Left cardiac atrium (tissue), 4 donors: ENCODE results near the gene CSK. TPM values are rescaled to one million over a fixed set of nuclear protein-coding genes. Genes with fewer than 3 reads are reported as not detected.

ENCODE experiments used
- ATAC-seq, 2 donors: fragments of 200-7000 bp; cut with Tn5 transposase; one replicate each; pipeline ENCODE4 v1.9.1; 2020; ENCODE audit warnings: mild to moderate bottlenecking in 2 of 2, moderate library complexity in 2 of 2
- DNase-seq: peaks from one replicate; pipeline ENCODE4 v3.0.0-alpha.2; 2020
- intact Hi-C, 2 donors: fragments of 100-400 bp; cut with DNase I; formaldehyde crosslinking; loops; one replicate each; pipeline versions ENCODE4 v1.14.1 to v1.15.1; 2022 to 2023
- total RNA-seq, 2 donors: library from RNA; stranded (reverse); fragmentation: NEBNext Ultra II Directional; extraction: Animal tissue kit (Norgen Biotek cat#: 25700); gene quantifications; one replicate each; pipeline ENCODE4 v1.2.1, GENCODE V29; 2021
- donor health status: DM: no; HTN: yes; CAD: no.
- donor health status: DM: no; HTN: yes; CAD: no; lungs with severe emphysema.
- donor health status: DM: yes; HTN: yes; CAD: no.
- donor health status: Dilated cardiomyopathy.

The CSK gene
- total RNA-seq, 2 donors from 2014 or later, result 49.7 to 59.2 TPM

DNA sequence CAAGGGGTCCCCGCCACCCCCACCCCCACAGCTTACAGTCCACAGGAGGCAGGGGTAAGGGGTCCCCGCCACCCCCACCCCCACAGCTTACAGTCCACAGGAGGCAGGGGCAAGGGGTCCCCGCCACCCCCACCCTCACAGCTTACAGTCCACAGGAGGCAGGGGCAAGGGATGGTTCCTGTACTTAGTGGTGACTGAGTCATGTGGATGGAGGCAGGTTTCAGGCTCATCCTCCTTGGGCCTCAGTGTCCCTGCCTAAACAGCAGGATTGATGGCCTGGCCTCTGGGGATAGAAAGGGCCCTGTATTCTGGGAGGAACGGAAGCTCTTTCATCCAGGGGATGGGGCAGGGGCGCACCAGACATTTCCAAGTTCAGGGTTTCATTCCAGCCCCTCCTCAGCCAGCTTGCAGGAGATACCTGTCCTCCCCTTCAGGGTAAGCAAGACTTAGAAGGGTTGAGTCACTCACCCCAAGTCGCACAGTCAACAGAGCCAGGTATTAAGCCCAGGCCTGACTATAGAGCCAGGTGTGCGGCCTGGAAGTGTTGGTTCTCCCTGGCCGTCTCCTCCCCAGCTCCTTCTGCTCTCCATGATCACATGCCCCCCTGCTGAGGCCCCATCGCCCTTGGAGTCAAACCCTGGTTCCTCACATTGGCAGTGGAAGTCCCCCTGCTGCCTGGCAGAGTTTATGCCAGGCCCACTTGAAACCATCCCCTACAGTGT lies 12.5 kb downstream of the CSK start:
- ATAC-seq (no peak), DNase-seq (no peak)
- intact Hi-C loops, result no loop called here

GRCh38 chr15:74794970-74795349 lies 13.1 kb downstream of the CSK start:
- intact Hi-C loops, result no loop called here
- DNase-seq, result no peak
- no peak for ATAC-seq

- no peak for DNase-seq
- intact Hi-C loops, result no loop called here
These were observed 14.2 kb downstream of the CSK start for GRCh38 chr15:74795966-74796625.

GRCh38 chr15:74798388-74799254 lies 16.7 kb downstream of the CSK start:
- DNase-seq (no peak), ATAC-seq (peak; percentile 24 to 28)
- intact Hi-C loops, result no loop called here

More at GRCh38 chr15:74795966-74796625, 14.2 kb downstream of the CSK start:
- ATAC-seq, result no peak

- ATAC-seq (no peak), DNase-seq (no peak)
- intact Hi-C loops, result no loop called here
These were observed 17.5 kb downstream of the CSK start for GRCh38 chr15:74799255-74799855.

DNA sequence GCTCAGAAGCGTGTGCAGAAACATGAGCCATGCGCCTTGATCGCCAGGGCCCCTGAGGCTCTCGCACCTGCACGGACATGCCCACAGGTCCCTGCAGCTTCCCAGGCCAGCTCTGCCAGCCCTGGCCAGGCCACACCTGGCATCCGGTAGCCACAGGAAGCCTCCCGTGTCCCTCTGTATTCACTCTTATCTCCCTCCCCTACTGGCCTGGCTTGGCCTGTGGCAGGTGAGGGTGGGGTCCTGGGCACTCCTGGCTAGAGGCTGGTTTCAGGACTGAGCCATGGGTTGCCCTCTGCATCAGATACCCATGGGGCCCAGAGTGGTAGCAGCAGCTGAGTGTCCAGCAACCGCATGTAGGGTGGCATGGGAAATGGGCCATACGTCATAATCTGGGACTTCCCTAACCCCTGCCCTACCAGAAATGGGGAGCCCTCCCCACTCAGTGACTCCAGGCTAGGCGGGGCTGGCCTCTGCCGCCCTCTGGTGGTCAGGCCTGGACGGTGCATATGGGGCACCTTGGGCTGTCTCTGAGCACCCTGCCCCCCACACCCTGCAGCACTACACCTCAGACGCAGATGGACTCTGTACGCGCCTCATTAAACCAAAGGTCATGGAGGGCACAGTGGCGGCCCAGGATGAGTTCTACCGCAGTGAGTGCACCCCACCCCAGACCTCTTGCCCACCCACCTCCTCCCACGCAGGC lies 18.1 kb downstream of the CSK start:
- DNase-seq, result peak; percentile 78
- intact Hi-C loops, result loop anchor here in 1 of 2 donors (1.0 kb wide), 1 partner anchor 29 kb away; no protein-coding TSS in a partner anchor
- peak; percentile 87 to 90 for ATAC-seq

DNA sequence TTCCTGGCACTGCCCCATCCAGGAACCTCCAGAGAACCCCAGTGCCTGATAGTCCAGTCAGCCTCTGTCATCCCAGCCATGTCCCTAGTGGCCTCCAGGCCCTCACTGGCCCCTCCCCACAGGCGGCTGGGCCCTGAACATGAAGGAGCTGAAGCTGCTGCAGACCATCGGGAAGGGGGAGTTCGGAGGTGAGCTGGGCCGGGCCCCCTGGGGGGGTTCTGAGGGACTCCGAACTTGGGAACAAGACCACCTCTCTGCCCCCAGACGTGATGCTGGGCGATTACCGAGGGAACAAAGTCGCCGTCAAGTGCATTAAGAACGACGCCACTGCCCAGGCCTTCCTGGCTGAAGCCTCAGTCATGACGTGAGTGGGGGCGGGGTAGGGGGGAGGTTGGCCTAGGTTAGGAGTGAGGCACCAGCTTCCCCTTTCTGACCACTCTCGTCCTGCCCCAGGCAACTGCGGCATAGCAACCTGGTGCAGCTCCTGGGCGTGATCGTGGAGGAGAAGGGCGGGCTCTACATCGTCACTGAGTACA lies 18.7 kb downstream of the CSK start:
- intact Hi-C loops, result loop anchor here in 1 of 2 donors (1.0 kb wide), 1 partner anchor 29 kb away; no protein-coding TSS in a partner anchor
- DNase-seq (no peak), ATAC-seq (peak in 1 of 2 donors; percentile 4)

DNA sequence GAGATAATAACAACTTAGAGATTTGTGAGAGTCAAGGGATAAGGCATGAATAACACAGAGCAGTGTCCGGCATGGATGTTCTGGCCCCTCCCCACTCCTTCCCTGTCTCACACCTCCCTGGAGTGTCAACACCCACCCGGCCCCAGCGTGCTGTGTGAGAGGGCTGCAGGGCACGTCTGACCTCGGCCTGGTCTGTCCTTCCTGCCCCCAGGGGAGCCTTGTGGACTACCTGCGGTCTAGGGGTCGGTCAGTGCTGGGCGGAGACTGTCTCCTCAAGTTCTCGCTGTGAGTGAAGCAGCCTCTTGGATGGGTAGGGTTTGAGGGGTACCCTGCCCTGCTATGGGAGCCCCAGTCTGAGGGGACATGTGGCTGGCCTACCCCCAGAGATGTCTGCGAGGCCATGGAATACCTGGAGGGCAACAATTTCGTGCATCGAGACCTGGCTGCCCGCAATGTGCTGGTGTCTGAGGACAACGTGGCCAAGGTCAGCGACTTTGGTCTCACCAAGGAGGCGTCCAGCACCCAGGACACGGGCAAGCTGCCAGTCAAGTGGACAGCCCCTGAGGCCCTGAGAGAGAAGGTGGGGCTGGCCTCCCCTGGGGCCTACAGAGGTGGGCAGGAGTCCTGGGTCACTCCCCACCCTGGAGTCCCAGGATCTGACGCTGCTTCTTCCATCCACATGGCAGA lies 19.6 kb downstream of the CSK start:
- ATAC-seq, result no peak
- no peak for DNase-seq
- intact Hi-C loops, result no loop called here

DNA sequence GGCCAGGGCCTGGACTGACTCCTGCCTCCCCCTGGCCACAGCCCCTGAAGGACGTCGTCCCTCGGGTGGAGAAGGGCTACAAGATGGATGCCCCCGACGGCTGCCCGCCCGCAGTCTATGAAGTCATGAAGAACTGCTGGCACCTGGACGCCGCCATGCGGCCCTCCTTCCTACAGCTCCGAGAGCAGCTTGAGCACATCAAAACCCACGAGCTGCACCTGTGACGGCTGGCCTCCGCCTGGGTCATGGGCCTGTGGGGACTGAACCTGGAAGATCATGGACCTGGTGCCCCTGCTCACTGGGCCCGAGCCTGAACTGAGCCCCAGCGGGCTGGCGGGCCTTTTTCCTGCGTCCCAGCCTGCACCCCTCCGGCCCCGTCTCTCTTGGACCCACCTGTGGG lies 20.4 kb downstream of the CSK start:
- intact Hi-C loops, result no loop called here
- DNase-seq (no peak), ATAC-seq (no peak)

- intact Hi-C loops, result no loop called here
- ATAC-seq (no peak), DNase-seq (no peak)
These were observed 21.1 kb downstream of the CSK start for GRCh38 chr15:74802862-74803447.

GRCh38 chr15:74804935-74805334 lies 23.1 kb downstream of the CSK start:
- no peak for DNase-seq
- intact Hi-C loops, result no loop called here
- ATAC-seq, result no peak

- DNase-seq (no peak), ATAC-seq (no peak)
- intact Hi-C loops, result no loop called here
These were observed 25.4 kb downstream of the CSK start for GRCh38 chr15:74807282-74807681.

DNA sequence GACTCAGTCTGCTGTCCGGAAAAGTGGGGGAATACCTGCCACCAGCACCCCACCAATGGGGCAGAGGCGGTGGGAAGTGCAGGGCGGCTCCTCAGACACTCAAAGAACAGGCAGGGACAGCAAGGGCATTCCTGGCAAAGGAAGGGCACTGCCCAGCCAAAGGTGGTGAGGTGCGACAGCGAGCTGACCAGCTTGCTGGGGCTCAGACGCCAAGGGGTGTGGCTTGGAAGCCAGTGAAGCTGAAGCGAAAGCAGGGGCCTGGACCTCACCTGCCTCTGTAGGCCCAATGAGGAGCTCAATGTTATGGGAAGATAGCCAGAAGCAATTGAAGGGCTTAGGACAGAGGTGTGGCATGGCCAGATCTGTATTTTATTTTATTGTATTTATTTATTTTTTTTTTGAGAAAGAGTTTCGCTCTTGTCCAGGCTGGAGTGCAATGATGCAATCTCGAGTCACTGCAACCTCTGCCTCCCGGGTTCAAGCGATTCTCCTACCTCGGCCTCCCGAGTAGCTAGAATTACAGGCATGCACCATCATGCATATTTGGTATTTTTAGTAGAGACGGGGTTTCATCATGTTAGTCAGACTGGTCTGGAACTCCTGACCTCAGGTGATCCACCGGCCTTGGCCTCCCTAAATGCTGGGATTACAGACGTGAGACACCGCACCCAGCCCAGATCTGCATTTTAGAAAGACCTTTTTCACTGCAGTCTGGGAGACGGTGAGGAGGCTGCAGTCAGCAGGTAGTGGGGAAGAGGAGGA lies 26.4 kb downstream of the CSK start:
- intact Hi-C loops, result no loop called here
- DNase-seq, result no peak
- peak; percentile 52 to 73 for ATAC-seq

DNA sequence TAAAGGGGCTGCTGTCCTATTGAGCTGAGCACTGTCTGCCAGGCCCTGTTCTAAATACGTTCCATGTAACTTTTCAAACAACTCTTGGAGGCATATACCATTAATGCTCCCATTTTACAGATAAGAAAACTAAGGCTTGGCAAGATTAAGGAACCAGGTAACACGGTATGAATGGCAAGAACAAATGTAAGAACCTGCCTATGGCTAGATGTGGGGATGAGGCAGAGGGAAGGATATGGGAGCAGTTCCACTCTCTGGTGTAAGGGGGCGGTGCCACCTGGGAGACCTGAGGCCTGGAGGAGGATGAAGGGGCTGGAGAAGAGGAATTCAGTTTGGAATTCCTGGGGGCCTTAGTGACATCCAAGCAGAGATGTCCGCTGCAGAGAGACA lies 27.0 kb downstream of the CSK start:
- intact Hi-C loops, result no loop called here
- ATAC-seq (no peak), DNase-seq (no peak)

GRCh38 chr15:74809242-74809641 lies 27.4 kb downstream of the CSK start:
- ATAC-seq (no peak), DNase-seq (no peak)
- intact Hi-C loops, result no loop called here

- ATAC-seq, result no peak
- no peak for DNase-seq
- intact Hi-C loops, result no loop called here
These were observed 28.1 kb downstream of the CSK start for GRCh38 chr15:74809956-74810355.

DNA sequence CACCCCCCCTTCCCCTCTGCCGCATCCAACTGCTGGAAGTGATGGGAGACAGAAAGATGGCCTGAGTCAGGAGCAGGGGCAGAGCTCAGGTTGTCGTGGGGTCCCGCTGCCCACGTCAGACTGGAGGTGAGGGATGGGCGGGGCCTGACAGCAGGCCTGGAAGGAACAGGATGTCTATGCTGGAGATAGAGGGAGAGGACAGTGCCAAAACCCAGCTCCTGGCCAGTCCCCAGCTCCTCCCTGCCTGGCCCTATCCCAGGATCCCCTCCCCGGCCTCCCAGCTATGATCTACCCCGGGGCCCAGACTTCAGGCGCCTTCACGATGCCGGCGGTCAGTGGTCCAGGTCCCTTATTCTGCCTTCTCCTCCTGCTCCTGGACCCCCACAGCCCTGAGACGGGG lies 30.7 kb downstream of the CSK start, which contains the start of gene LMAN1L:
TSS of gene LMAN1L (plus strand) at position 303 of the 400 bp plus-strand sequence. CDS start at position 323, 20 bp downstream.
- intact Hi-C loops, result no loop called here
- ATAC-seq (peak; percentile 64 to 66), DNase-seq (peak; percentile 62)
